Left renal pelvis (tissue), 4 donors: ENCODE results near the gene TTC7B. TPM values are rescaled to one million over a fixed set of nuclear protein-coding genes. Genes with fewer than 3 reads are reported as not detected.

Experiments
- DNase-seq, 4 donors: peaks; one replicate each; pipeline ENCODE4 v3.0.0-alpha.2; 2013; ENCODE audit warnings: low read depth in 4 of 4, low spot score in 3 of 4
- polyA plus RNA-seq, 4 donors: library from polyadenylated mRNA; unstranded; fragments of 120-200 nt; gene quantifications; one replicate each; pipeline ENCODE4 v1.2.1, GENCODE V29; 2013; ENCODE audit not compliant: insufficient read length in 4 of 4

Gene TTC7B
- polyA plus RNA-seq, 4 donors, result 35.3 to 49.1 (median 47.4) TPM

DNA sequence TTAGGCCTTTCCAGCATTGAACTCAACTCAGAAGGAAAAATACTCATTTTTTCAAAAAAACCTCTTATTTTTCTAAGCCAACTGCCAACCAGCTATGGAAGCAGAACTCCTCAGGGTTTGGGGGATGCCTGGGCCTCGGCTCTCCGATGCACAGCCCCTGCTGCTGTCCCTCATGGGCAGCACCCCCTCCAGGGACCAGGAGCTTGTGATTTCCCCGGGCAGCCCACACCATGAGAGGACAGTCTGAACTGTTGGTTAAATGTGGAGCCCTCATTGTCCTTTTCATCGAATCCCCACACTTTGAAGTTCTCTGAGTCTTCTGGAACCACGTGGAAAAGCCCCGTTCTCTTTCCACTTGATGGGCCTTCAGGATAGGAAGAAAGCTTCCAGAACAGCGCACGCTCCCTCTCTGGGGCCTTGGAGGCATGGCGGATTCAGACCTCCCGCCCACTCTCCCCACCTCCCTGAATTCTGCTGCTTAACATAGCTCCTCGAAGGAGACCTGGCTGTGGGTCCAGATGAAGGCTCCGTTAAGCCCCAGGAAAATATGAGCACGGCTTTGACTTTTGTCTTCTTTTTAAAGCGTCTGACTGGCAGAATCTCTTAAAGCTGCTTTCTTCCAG lies 262.8 kb downstream of the TTC7B start:
- DNase-seq, result no peak

DNA sequence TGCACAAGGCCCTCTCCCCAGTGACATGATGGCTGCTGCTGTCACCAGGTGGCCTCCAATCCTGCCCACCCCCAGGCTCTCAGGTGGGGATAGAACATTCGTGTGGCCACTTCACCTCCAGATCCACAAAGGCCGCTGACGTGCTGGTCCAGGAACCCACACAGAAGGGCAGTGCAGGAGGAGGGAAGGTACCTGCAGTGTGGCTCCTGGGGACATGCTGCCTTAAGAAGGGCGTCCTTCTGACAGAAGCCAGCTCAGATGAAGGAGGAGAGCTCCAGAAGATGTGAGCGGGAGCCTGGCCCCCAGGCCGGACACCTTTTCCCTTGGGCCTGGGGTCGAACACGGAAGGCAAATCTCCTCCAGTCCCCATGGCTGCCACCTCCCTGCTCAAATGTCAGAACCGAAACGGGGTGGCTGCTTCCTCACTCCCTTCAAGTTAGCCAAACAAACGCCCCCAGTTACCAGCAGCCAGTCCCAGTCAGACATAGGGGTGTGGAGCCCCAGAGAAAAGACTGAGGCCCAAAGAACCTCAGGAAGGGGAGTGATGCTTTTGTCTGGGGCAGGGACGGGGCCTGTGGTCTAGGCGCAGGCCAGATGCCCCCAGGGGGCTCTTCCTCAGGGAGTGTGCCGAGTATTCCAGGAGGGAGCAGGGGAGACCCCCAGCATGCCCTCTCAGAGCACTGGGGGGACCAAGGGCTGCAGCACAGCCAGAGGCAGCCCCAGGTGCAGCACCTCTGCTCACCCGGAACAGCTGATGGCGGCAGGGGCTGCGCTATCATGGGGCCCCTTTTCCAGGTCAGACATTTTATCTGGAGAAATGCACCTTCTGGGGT lies 263.5 kb downstream of the TTC7B start:
- no peak for DNase-seq

- no peak for DNase-seq
Observed at GRCh38 chr14:90551733-90552464, 264.3 kb downstream of the TTC7B start.

DNA sequence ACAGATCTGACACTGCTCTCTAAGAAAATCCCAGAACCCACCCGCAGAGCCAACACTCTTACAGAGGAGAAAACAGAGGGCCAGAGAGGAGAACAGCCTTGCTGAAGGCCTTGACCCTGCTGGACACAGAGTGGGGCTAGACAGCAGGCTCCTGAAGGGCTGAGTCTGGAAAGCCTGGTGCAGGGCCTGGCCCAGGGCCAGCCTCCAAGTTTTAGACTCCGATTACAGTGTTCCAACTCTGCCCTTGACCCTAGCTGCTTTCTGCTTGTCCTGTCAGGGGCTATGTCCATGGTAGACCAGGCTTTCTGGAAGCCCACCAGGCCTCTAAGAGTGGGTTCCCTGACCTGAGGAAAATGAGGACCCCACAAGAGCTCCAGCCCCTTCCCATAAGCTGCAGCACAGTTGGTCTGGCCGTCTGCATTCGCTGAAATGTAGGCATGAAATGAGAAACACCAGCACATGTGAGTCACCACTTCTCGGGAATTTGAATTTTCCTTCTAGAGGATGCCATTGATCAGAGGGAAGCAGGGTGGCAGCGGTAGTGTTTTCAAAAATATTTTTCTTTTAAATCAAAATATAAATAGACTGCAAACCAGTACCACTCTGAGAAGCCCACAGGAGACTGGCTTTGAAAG lies 265.0 kb downstream of the TTC7B start:
- DNase-seq, result no peak

DNA sequence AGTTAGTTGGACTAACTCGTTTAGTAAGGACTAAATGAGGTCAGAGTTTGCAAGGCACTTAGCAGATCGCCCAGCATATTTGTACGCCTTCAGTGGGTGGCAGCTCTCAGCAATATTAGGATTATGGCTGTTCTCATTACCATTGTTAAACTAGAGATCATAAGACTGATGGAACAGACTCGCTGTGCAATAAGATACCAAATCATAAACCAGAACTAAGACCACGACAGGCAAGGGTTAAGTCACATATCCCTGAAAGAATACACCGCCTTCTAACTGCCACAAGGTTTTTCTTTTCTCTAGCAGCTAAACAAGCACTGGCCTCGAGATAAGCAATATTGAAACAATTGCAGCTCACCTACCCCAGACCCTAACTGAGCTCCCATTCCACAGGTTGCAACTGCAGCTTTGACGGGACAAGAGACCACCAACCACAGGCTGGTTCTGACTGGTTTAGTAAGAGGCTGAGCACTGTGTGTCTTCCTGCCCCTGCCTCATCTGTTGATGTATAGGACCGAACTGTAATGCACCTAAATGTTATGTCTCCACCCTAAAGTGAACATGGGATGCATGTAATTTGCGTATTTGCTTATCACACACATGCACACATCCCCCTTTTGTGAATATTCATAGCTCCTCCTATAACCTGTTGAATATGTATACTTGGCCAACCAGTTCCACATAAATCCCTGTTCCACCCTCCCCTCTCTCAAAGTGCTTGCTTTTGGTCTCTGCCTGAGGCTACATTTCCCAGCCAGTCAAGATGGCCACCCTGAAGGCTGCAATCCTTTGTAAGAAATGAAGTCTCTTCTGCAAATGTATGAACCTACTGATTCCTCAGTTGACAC lies 266.2 kb downstream of the TTC7B start:
- DNase-seq, result no peak

DNA sequence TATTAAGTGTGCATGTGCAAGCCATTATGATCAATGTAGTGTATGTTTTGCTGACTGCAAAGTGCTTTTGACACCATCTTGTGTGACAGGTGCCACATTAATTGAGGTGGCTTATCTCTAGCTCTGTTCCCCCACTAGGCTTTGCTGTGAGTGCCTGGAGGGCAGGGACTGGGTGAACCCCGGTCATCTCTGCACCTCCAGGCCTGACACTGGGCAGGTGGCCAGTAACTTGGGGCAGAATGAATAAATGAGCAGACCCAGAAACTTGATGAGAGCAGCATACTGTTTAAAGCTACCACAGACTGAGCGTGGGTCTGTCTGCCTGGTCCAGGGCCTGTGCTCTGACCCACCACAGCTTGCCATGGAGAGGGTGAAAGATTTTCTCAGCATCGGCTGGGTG lies 267.8 kb downstream of the TTC7B start:
- DNase-seq, result no peak

GRCh38 chr14:90547968-90548367 lies 268.3 kb downstream of the TTC7B start:
- no peak for DNase-seq

DNA sequence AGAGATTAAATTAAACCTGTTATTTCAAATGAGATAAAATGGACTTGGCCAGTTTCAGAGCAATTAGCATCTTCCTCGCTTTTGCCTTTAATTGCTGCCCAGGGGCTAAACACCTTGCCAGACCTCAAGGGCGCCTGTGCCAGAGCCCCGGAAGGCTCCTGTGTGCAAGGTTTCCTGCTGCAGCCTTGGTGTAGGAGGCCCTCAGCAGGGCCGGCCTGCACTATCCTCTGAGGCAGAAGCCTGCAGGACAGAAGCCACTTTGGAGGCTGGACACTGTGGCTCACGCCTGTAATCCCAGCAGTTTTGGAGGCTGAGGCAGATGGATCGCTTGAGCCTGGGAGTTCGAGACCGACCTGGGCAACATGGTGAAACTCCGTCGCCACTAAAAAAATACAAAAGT lies 269.0 kb downstream of the TTC7B start:
- DNase-seq, result no peak

DNA sequence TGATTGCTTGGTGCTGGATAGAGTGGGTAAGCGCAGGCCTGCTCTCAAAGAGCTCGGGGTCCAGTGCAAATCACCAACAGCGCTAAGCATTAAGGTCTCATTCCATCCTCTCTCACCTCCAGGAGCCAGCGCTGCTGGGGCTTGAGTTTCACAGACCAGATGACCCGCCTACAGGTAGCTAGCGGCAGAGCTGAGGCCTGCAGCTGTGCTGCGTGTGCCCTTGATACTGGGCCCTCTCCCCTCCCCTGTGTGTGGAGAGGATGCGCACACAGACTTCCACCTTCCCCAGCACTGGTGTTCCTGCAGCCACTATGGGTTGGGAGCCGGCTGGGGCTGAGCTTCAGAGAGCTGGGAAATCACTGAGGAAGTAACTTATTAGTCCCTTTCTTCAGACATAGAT lies 269.5 kb downstream of the TTC7B start:
- DNase-seq, result no peak

DNA sequence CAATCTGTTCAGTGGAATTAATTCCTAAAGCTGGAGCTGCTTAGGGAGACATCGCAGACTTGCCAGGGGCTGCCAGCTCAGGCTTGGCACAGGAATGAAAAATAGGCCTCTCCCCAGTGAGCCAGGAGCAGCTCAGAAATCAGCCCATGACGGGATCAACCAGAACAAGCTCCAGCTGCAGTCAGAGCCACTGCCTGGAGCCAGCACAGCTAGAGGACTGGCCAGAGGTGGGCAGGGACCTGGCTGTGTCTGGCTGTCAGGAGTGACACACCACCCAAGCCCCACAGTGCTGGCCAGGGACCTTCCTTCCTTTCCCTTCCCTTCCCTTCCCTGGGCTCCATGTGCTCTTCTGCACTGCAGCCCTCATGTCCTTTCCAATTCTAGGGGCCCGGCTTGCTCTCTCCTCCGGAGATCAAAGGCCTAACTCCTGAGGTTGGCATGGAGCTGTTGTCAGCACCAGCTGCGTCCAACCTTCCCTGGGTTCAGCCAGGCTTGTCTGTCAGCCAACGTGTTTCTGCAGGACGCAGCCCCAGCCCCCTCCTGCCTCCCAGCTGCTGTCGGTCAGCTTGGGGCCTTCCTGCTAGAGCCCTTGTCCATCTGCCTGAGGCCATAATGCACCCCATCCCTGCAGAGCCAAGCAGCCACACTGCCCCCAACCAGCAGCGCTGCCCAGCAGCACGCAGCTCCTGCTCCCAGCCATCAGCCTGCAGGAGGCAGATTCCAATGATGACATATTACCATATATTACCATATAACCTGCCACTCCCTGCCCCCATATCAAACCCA lies 270.1 kb downstream of the TTC7B start:
- DNase-seq, result no peak

GRCh38 chr14:90545382-90545781 lies 270.8 kb downstream of the TTC7B start:
- no peak for DNase-seq

GRCh38 chr14:90544971-90545370 lies 271.3 kb downstream of the TTC7B start:
- DNase-seq, result no peak

- DNase-seq, result no peak
Observed at GRCh38 chr14:90544566-90544965, 271.7 kb downstream of the TTC7B start.

GRCh38 chr14:90543876-90544275 lies 272.4 kb downstream of the TTC7B start:
- no peak for DNase-seq

DNA sequence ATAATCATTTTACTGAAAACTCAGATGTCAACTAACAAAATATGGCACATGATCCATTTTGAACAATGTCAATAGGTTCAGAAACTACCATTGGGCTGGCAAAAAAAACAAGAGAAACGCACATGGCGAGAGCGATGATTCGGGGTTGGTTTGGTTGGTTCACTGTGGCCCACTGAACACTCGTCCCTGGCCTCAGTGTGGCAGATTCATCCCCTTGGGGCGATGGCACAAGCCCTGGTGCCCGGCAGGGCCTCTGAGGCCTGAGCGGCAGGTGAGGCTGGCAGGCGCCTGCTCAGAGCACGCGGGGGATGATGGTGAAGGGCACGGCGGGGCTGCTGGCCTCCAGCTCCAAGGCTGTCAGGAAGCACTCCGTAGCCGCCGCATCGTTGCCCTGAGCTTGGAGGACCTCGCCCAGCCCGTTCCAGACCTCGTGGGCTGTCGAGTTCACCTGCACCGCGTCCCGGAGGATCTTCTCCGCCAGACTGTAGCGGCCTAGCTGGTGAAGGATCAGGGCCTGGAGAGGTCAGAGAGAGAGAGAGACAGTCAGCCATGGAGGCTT lies 275.1 kb downstream of the TTC7B start:
- no peak for DNase-seq

DNA sequence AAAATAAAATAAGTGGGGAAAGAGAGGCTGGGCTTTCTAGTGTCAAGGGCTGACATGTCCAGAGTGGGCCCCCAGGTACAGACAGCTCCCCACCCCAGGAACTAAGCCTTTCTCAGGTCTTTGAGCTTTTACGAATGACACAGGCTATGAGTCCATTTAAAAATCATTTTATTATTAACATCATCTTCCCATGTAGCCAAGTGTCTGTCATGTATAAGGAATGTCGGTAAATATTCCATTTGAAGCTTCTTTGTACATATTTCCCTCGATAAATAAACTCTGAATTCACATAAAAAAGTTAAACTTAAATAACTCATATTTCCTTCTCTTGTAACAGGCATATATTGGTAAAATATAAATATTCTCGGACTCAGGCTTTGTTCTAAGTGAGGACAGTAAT lies 275.8 kb downstream of the TTC7B start:
- DNase-seq, result no peak

- DNase-seq, result no peak
Observed at GRCh38 chr14:90539996-90540395, 276.2 kb downstream of the TTC7B start.

- no peak for DNase-seq
Observed at GRCh38 chr14:90539496-90539775, 276.8 kb downstream of the TTC7B start.

GRCh38 chr14:90538716-90539495 lies 277.3 kb downstream of the TTC7B start:
- DNase-seq, result no peak
